Panc1 (cell line): ENCODE results near the gene PPM1L.

ENCODE experiments used
- POLR2AphosphoS5 ChIP-seq: IDR thresholded peaks from 2 replicates; pipeline ENCODE4 v1.6.1; 2012; ENCODE audit warnings: mild to moderate bottlenecking, low read depth, low read length, moderate library complexity
- TF ChIP-seq, protein P1 (sequence below): fragments of 450-650 bp; IDR thresholded peaks from 2 replicates; pipeline ENCODE4 v1.5.1; 2017; ENCODE audit warnings: mild to moderate bottlenecking
- TF ChIP-seq, protein P2 (sequence below), 2 experiments: IDR thresholded peaks; 2 replicates each; pipeline ENCODE4 v1.6.1; 2011 to 2012; ENCODE audit warnings: low read depth in 2 of 2, control low read depth in 1 of 2, low read length in 1 of 2, mild to moderate bottlenecking in 1 of 2, moderate library complexity in 1 of 2; ENCODE audit not compliant: insufficient read depth in 1 of 2

DNA sequence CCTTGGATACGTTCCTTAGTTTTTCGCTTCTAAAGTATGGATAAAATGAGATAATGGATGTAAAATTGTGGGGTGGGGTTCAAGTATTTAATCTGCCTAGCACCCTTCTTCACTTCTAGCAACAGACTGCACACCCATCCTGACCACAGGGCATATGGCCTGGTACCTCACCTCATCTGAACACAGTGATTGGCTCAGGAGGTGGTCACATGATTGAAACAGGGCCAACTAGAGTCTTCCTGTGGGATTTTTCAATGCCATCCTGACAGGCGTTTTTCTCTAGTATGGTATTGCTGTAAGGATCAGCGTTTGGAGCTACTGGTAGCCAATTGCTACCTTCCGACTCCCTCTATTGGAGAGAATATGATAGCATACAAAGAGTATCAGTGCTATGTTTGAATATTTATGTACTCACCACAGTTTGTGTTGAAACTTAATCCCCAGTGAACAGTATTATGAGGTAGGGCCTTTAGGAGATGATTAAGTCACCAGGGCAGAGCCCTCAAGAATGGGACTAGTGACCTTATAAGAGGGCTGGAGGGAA, 172.2 kb downstream of the PPM1L start:
- TF ChIP-seq, protein P1, sequence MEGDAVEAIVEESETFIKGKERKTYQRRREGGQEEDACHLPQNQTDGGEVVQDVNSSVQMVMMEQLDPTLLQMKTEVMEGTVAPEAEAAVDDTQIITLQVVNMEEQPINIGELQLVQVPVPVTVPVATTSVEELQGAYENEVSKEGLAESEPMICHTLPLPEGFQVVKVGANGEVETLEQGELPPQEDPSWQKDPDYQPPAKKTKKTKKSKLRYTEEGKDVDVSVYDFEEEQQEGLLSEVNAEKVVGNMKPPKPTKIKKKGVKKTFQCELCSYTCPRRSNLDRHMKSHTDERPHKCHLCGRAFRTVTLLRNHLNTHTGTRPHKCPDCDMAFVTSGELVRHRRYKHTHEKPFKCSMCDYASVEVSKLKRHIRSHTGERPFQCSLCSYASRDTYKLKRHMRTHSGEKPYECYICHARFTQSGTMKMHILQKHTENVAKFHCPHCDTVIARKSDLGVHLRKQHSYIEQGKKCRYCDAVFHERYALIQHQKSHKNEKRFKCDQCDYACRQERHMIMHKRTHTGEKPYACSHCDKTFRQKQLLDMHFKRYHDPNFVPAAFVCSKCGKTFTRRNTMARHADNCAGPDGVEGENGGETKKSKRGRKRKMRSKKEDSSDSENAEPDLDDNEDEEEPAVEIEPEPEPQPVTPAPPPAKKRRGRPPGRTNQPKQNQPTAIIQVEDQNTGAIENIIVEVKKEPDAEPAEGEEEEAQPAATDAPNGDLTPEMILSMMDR = peak; percentile 66
- TF ChIP-seq, protein P2, sequence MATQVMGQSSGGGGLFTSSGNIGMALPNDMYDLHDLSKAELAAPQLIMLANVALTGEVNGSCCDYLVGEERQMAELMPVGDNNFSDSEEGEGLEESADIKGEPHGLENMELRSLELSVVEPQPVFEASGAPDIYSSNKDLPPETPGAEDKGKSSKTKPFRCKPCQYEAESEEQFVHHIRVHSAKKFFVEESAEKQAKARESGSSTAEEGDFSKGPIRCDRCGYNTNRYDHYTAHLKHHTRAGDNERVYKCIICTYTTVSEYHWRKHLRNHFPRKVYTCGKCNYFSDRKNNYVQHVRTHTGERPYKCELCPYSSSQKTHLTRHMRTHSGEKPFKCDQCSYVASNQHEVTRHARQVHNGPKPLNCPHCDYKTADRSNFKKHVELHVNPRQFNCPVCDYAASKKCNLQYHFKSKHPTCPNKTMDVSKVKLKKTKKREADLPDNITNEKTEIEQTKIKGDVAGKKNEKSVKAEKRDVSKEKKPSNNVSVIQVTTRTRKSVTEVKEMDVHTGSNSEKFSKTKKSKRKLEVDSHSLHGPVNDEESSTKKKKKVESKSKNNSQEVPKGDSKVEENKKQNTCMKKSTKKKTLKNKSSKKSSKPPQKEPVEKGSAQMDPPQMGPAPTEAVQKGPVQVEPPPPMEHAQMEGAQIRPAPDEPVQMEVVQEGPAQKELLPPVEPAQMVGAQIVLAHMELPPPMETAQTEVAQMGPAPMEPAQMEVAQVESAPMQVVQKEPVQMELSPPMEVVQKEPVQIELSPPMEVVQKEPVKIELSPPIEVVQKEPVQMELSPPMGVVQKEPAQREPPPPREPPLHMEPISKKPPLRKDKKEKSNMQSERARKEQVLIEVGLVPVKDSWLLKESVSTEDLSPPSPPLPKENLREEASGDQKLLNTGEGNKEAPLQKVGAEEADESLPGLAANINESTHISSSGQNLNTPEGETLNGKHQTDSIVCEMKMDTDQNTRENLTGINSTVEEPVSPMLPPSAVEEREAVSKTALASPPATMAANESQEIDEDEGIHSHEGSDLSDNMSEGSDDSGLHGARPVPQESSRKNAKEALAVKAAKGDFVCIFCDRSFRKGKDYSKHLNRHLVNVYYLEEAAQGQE (IDR thresholded peaks at IDR 0.05; ENCODE audit: insufficient read depth in 1 of 2, low read depth in 2 of 2, low read length in 1 of 2) = no peak
- no peak for TF ChIP-seq POLR2AphosphoS5
